Measurements from ENCODE around the gene CACNA1C. TPM values are rescaled to one million over a fixed set of nuclear protein-coding genes. Genes with fewer than 3 reads are reported as not detected.

CACNA1C gene
- total RNA-seq, 1 experiment from 2014 or later, result 1.1 TPM

DNA sequence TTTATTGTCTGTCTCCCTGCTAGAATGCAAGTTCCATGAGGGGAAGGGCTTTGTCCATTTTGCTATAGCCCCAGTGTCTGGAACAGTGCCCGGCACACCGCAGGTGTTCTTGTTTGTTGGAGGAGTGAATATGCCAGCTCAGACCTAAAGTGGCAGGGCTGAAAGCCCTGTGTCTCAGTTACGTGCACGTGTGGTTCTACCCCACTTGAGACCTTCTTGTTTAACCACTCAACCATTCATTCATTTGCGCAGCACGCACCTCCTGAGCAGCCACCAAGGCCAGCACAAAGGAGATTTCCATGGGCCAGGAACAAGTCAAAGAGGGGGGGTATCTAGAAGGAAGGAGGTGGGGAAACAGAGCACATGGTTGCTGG lies 404.0 kb downstream of the CACNA1C start:
- Histone ChIP-seq H3K4ac (ENCODE audit: low read depth, low read length) (no peak overlapping the region), H2AFZ (ENCODE audit: low read length) (no peak overlapping the region), H4K5ac (ENCODE audit: insufficient read length, low read depth, low read length) (no peak overlapping the region), H2BK15ac (ENCODE audit: low read depth, low read length) (no peak overlapping the region), H3K9ac (ENCODE audit: extremely low read depth, insufficient read length, low read length) (no peak overlapping the region), H3K23ac (ENCODE audit: insufficient read length, low read depth, low read length) (no peak overlapping the region), H3K18ac (ENCODE audit: insufficient read length, low read depth, low read length) (no peak overlapping the region), H4K8ac (replicated peaks; ENCODE audit: insufficient read length, low read depth, low read length) (no peak overlapping the region), H3K27me3 (ENCODE audit: insufficient read depth, low read length) (no peaks in the 10 kb centered on the region), H4K91ac (ENCODE audit: insufficient read length, low read depth, low read length) (no peak overlapping the region), H3K14ac (ENCODE audit: insufficient read depth, low read length) (no peak overlapping the region), H3K56ac (ENCODE audit: insufficient read length, low read depth, low read length) (no peak overlapping the region), H3K27ac (ENCODE audit: insufficient read length, low read depth, low read length) (no peak overlapping the region), H3K4me2 (ENCODE audit: insufficient read depth, insufficient read length, low read length) (no peak overlapping the region), H3K4me1 (ENCODE audit: insufficient read depth, low read length) (no peaks in the 10 kb centered on the region), H3K79me2 (ENCODE audit: insufficient read depth, low read length) (no peaks in the 10 kb centered on the region), H3K9me3 (ENCODE audit: control insufficient read depth, low read depth, low read length) (no peaks in the 10 kb centered on the region), H2AK5ac (ENCODE audit: insufficient read length, low read length) (no peak overlapping the region), H3T11ph (ENCODE audit: low read length) (no peak overlapping the region), H2BK12ac (ENCODE audit: insufficient read length, low read depth, low read length) (no peak overlapping the region), H4K20me1 (ENCODE audit: control insufficient read depth, insufficient read depth, insufficient read length) (no peaks in the 10 kb centered on the region), H3K23me2 (ENCODE audit: insufficient read length, low read depth, low read length, poor library complexity, severe bottlenecking) (no peaks in the 10 kb centered on the region), H3K79me1 (ENCODE audit: insufficient read depth, low read depth, low read length, poor library complexity, severe bottlenecking) (no peaks in the 10 kb centered on the region), H2BK5ac (ENCODE audit: insufficient read length, low read length) (no peak overlapping the region), H2BK120ac (ENCODE audit: low read depth, low read length, poor library complexity, severe bottlenecking) (no peak overlapping the region), H2BK20ac (ENCODE audit: low read depth, low read length, poor library complexity, severe bottlenecking) (no peak overlapping the region)
- Mint-ChIP-seq H3K36me3 (ENCODE audit: insufficient read depth in 1 of 3, low read depth in 3 of 3) (no peaks in the 10 kb centered on the region; a peak in 1 of 7 replicates), H3K4me3 (no peak overlapping the region), H3K27me3 (ENCODE audit: low read depth) (peaks cover 2% of the 10 kb centered on the region; the same call in 1 of the 2 replicates), H3K4me1 (peaks cover 4% of the 10 kb centered on the region in 2 experiments), H3K9me3 (no peaks in the 10 kb centered on the region), H3K27ac (no peak overlapping the region)
- no peak for DNase-seq
- TF ChIP-seq, protein P1, sequence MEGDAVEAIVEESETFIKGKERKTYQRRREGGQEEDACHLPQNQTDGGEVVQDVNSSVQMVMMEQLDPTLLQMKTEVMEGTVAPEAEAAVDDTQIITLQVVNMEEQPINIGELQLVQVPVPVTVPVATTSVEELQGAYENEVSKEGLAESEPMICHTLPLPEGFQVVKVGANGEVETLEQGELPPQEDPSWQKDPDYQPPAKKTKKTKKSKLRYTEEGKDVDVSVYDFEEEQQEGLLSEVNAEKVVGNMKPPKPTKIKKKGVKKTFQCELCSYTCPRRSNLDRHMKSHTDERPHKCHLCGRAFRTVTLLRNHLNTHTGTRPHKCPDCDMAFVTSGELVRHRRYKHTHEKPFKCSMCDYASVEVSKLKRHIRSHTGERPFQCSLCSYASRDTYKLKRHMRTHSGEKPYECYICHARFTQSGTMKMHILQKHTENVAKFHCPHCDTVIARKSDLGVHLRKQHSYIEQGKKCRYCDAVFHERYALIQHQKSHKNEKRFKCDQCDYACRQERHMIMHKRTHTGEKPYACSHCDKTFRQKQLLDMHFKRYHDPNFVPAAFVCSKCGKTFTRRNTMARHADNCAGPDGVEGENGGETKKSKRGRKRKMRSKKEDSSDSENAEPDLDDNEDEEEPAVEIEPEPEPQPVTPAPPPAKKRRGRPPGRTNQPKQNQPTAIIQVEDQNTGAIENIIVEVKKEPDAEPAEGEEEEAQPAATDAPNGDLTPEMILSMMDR (conservative IDR thresholded peaks at IDR 0.05), result no peak
- no CpG with 5 or more reads among the region's 6 CpGs for WGBS (ENCODE audit: extremely low coverage, insufficient read length, low lambda C conversion rate)

Measured in H9 (cell line).